A549 (cell line): ENCODE results near the gene KCNQ1. TPM values are rescaled to one million over a fixed set of nuclear protein-coding genes. Genes with fewer than 3 reads are reported as not detected.

Source experiments
- ATAC-seq, 2 experiments: fragments of 200-7000 bp in 1 of 2; fragments of >200 bp in 1 of 2; cut with Nextera tagmentation in 1 of 2; cut with Tn5 transposase in 1 of 2; 3 replicates each; pipeline versions ENCODE4 v1.8.0 to v1.9.1; 2018 to 2020; ENCODE audit warnings: mild to moderate bottlenecking in 1 of 2, moderate library complexity in 1 of 2
- CTCF ChIA-PET: fragments of 300-600 bp; sonication (Branson Sonifier 250); formaldehyde crosslinking; extraction: SDS; loops from one replicate; lab custom pipeline; 2021; ENCODE audit warnings: antibody characterized with exemption, inconsistent platforms; lab: Yijun Ruan, JAX
- POLR2A ChIA-PET: fragments of 350-600 bp; formaldehyde crosslinking; extraction: SDS; loops from one replicate; lab custom pipeline; 2021; ENCODE audit warnings: antibody characterized with exemption, inconsistent platforms; lab: Yijun Ruan, JAX
- DNase-seq, 2 experiments: peaks; one replicate each; pipeline versions ENCODE4 v3.0.0 to v3.0.0-alpha.2; 2011 to 2016; ENCODE audit warnings: low read depth in 1 of 2, low spot score in 1 of 2
- FAIRE-seq: peaks from 2 replicates; lab custom pipeline; 2011; peaks lifted over from hg19 to GRCh38; lab: Jason Lieb, UNC
- H3K27ac ChIP-seq, 2 experiments: fragments of >200 bp; sonication (Bioruptor Twin); formaldehyde crosslinking; 3 replicates each; pipeline ENCODE4 v1.5.1; 2016 to 2017
- H3K4me1 ChIP-seq: fragments of >200 bp; sonication (Bioruptor Twin); formaldehyde crosslinking; 3 replicates; pipeline ENCODE4 v1.6.1; 2016
- H3K4me2 ChIP-seq: fragments of >200 bp; sonication (Bioruptor Twin); formaldehyde crosslinking; 3 replicates; pipeline ENCODE4 v1.6.1; 2016
- H3K4me3 ChIP-seq: fragments of >200 bp; sonication (Bioruptor Twin); formaldehyde crosslinking; 3 replicates; pipeline ENCODE4 v1.5.1; 2016
- H3K9me3 ChIP-seq: fragments of >200 bp; sonication (Bioruptor Twin); formaldehyde crosslinking; 3 replicates; pipeline ENCODE4 v1.6.1; 2016
- ATOH8 ChIP-seq: fragments of 250-450 bp; sonication (Bioruptor Pico); IDR thresholded peaks from 2 replicates; pipeline ENCODE4 v1.5.0; 2020; ENCODE audit warnings: low read depth, mild to moderate bottlenecking, moderate library complexity
- BCL3 ChIP-seq: fragments of >200 bp; sonication (Bioruptor Twin); formaldehyde crosslinking; IDR thresholded peaks from 3 replicates; pipeline ENCODE4 v1.6.1; 2016
- BHLHE40 ChIP-seq: IDR thresholded peaks from 2 replicates; pipeline ENCODE4 v1.6.1; 2012; ENCODE audit warnings: low read depth, low read length, inconsistent platforms
- CBX2 ChIP-seq: fragments of 200-600 bp; sonication (generic); IDR thresholded peaks from 2 replicates; pipeline ENCODE4 v1.6.1; 2016; ENCODE audit warnings: low read depth, mild to moderate bottlenecking, borderline replicate concordance
- CEBPB ChIP-seq, 2 experiments: fragments of >200 bp in 1 of 2; sonication (Bioruptor Twin) in 1 of 2; formaldehyde crosslinking in 1 of 2; IDR thresholded peaks; 2 replicates each; pipeline ENCODE4 v1.6.1; 2012 to 2016
- CHD4 ChIP-seq: fragments of 200-600 bp; sonication (generic); IDR thresholded peaks from 2 replicates; pipeline ENCODE4 v1.6.1; 2016; ENCODE audit warnings: antibody characterized with exemption, mild to moderate bottlenecking, borderline replicate concordance
- ELK1 ChIP-seq: fragments of 150-350 bp; IDR thresholded peaks from 2 replicates; pipeline ENCODE4 v1.6.1; 2014; ENCODE audit warnings: low read depth, mild to moderate bottlenecking, low read length
- EP300 ChIP-seq, 2 experiments: fragments of >200 bp; sonication (Bioruptor Twin); formaldehyde crosslinking; IDR thresholded peaks; 2 replicates in 1 of 2; 3 replicates in 1 of 2; pipeline ENCODE4 v1.6.1; 2016 to 2017
- ESRRA ChIP-seq: fragments of 150-350 bp; IDR thresholded peaks from 2 replicates; pipeline ENCODE4 v1.6.1; 2014; ENCODE audit warnings: mild to moderate bottlenecking, low read length, borderline replicate concordance
- FOSB ChIP-seq: fragments of 250-450 bp; sonication (Bioruptor Pico); IDR thresholded peaks from 2 replicates; pipeline ENCODE4 v1.5.0; 2020; ENCODE audit warnings: mild to moderate bottlenecking, moderate library complexity
- FOSL2 ChIP-seq, 2 experiments: fragments of 450-650 bp in 1 of 2; fragments of >200 bp in 1 of 2; sonication (Bioruptor Twin) in 1 of 2; formaldehyde crosslinking; IDR thresholded peaks; 2 replicates each; pipeline versions ENCODE4 v1.5.0 to v1.6.1; 2016 to 2020; ENCODE audit warnings: mild to moderate bottlenecking in 1 of 2, moderate library complexity in 1 of 2
- HDAC2 ChIP-seq: fragments of 200-600 bp; sonication (generic); IDR thresholded peaks from 2 replicates; pipeline ENCODE4 v1.6.1; 2016
- HES2 ChIP-seq: fragments of >200 bp; sonication (Bioruptor Twin); formaldehyde crosslinking; IDR thresholded peaks from 2 replicates; pipeline ENCODE4 v1.6.1; 2016
- HOXA7 ChIP-seq: fragments of 250-450 bp; sonication (Bioruptor Pico); IDR thresholded peaks from 2 replicates; pipeline ENCODE4 v1.5.0; 2020; ENCODE audit warnings: mild to moderate bottlenecking, moderate library complexity
- HOXB13 ChIP-seq: fragments of 250-450 bp; sonication (Bioruptor Pico); IDR thresholded peaks from 2 replicates; pipeline ENCODE4 v1.5.0; 2020; ENCODE audit warnings: low read depth, mild to moderate bottlenecking, moderate library complexity
- KDM1A ChIP-seq: fragments of 200-600 bp; sonication (generic); IDR thresholded peaks from 2 replicates; pipeline ENCODE4 v1.6.1; 2016; ENCODE audit warnings: low read depth, mild to moderate bottlenecking
- NFE2L2 ChIP-seq: fragments of 150-350 bp; conservative IDR thresholded peaks from 2 replicates; pipeline ENCODE4 v1.6.1; 2014; ENCODE audit warnings: low read length
- NPAS2 ChIP-seq: fragments of 250-450 bp; sonication (Bioruptor Pico); IDR thresholded peaks from 2 replicates; pipeline ENCODE4 v1.8.0; 2022; ENCODE audit warnings: mild to moderate bottlenecking, moderate library complexity, borderline replicate concordance
- POLR2A ChIP-seq: IDR thresholded peaks from 2 replicates; pipeline ENCODE4 v1.6.1; 2012; ENCODE audit warnings: mild to moderate bottlenecking, low read length
- RCOR1 ChIP-seq: fragments of 150-350 bp; IDR thresholded peaks from 2 replicates; pipeline ENCODE4 v1.6.1; 2014; ENCODE audit warnings: antibody characterized with exemption, low read length, low read depth
- REST ChIP-seq: fragments of 200-600 bp; sonication (generic); IDR thresholded peaks from 2 replicates; pipeline ENCODE4 v1.6.1; 2016; ENCODE audit warnings: antibody characterized with exemption, mild to moderate bottlenecking, moderate library complexity
- RNF2 ChIP-seq: fragments of 200-600 bp; sonication (generic); IDR thresholded peaks from 2 replicates; pipeline ENCODE4 v1.6.1; 2016; ENCODE audit warnings: low read depth, mild to moderate bottlenecking, antibody characterized with exemption, moderate library complexity, borderline replicate concordance
- ZSCAN20 ChIP-seq: fragments of 250-450 bp; sonication (Bioruptor Pico); IDR thresholded peaks from 2 replicates; pipeline ENCODE4 v1.8.0; 2022; ENCODE audit warnings: mild to moderate bottlenecking, moderate library complexity
- WGBS: methylation state at CpG from one replicate; pipeline ENCODE4 v1.1.6; 2017; ENCODE audit errors: missing lambda C conversion rate; 5-methylcytosine and 5-hydroxymethylcytosine counted together
- polyA plus RNA-seq, 4 experiments: library from polyadenylated mRNA; depleted of rRNA in 3 of 4; stranded (reverse); fragments of >200 nt; fragmentation: RNase III in 1 of 4; extraction: RNeasy Plus Mini Kit Qiagen cat#74134 plus additional on column Dnase treatment in 1 of 4; gene quantifications; 2 replicates in 3 of 4; 3 replicates in 1 of 4; pipeline ENCODE4 v1.2.3, GENCODE V29; 2011 to 2017

The KCNQ1 gene
- polyA plus RNA-seq, 2 of the 4 experiments (the other 2 are of a cell fraction), result 0.14 to 0.17 TPM

- WGBS, result 45% methylated on average over 14 of the region's 15 CpGs
- no peak for ATAC-seq
- H3K4me1 ChIP-seq, result no peaks in the 10 kb centered on the region
- H3K9me3 ChIP-seq, result peaks cover 29% of the 10 kb centered on the region
- ChIA-PET CTCF (no interaction called here), POLR2A (no interaction called here)
- FAIRE-seq, result no peak
- H3K4me2 ChIP-seq, result no peak overlapping the region
- no peak overlapping the region for H3K4me3 ChIP-seq
- H3K27ac ChIP-seq, result no peak overlapping the region
- no peak for DNase-seq
- TF ChIP-seq NPAS2 (CRISPR knock-in tag) (no peak), HDAC2 (no peak), EP300 (IDR thresholded peaks at IDR 0.05) (no peak)
Observed at GRCh38 chr11:2816941-2817421, 372.2 kb downstream of the KCNQ1 start.

- no peak for DNase-seq
Observed at GRCh38 chr11:2817431-2817830, 372.6 kb downstream of the KCNQ1 start.

GRCh38 chr11:2818021-2818420 is 373.2 kb downstream of the KCNQ1 start:
- ATAC-seq (no peak), DNase-seq (no peak), FAIRE-seq (no peak)
- Histone ChIP-seq H3K4me3 (no peak overlapping the region), H3K4me1 (no peaks in the 10 kb centered on the region), H3K9me3 (peaks cover 37% of the 10 kb centered on the region), H3K27ac (no peak overlapping the region), H3K4me2 (no peak overlapping the region)
- POLR2A ChIA-PET, result no interaction called here
- CTCF ChIA-PET, result no interaction called here
- WGBS, result 34% methylated on average over 6 of the region's 6 CpGs
- no peak for TF ChIP-seq RCOR1
- TF ChIP-seq HOXA7 (CRISPR knock-in tag), result no peak
- TF ChIP-seq KDM1A, result no peak
- TF ChIP-seq ELK1, result no peak
- TF ChIP-seq CEBPB (IDR thresholded peaks at IDR 0.05), result no peak
- TF ChIP-seq EP300 (IDR thresholded peaks at IDR 0.05), result no peak
- TF ChIP-seq BHLHE40, result no peak
- TF ChIP-seq ZSCAN20, result no peak
- TF ChIP-seq FOSB, result no peak
- TF ChIP-seq HES2, result no peak
- TF ChIP-seq FOSL2 (IDR thresholded peaks at IDR 0.05), result no peak
- no peak for TF ChIP-seq FOSL2 (CRISPR knock-in tag; IDR thresholded peaks at IDR 0.05)

More at GRCh38 chr11:2817431-2817830, 372.6 kb downstream of the KCNQ1 start:
- H3K4me3 ChIP-seq, result no peak overlapping the region
- TF ChIP-seq HOXB13 (no peak), BCL3 (no peak), RNF2 (no peak), ESRRA (no peak), CHD4 (no peak), ATOH8 (CRISPR knock-in tag) (no peak), POLR2A (no peak), REST (no peak), CBX2 (no peak), NFE2L2 (no peak)
- H3K4me1 ChIP-seq, result no peaks in the 10 kb centered on the region
- ChIA-PET POLR2A (no interaction called here), CTCF (no interaction called here)
- no peak overlapping the region for H3K27ac ChIP-seq
- ATAC-seq (no peak), FAIRE-seq (no peak)
- WGBS, result 19% methylated on average over 6 of the region's 6 CpGs
- H3K9me3 ChIP-seq, result peaks cover 33% of the 10 kb centered on the region
- H3K4me2 ChIP-seq, result no peak overlapping the region
